ENCODE data around the gene ATP2C1.
A peak's percentile ranks its signal among the peaks of the same experiment; 100 is the strongest.

The ATP2C1 gene

DNA sequence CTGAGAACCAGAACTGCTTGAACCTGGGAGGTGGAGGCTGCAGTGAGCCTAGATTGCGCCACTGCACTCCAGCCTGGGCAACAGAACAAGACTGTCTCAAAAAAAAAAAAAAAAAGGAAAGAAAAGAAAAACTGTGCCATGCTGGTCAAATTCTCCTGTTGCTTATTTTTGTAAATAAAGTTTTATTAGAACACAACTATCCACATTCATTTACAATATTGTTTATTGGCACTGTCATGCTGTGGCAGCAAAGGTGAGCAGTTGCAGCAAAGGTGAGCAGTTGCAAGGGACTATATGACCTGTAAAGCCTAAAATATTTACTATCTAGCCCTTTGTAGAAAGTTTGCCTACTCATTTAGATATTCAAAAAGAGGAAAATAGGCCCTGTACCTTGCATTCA is 114.4 kb downstream of the ATP2C1 start:
- TF ChIP-seq, protein P1, sequence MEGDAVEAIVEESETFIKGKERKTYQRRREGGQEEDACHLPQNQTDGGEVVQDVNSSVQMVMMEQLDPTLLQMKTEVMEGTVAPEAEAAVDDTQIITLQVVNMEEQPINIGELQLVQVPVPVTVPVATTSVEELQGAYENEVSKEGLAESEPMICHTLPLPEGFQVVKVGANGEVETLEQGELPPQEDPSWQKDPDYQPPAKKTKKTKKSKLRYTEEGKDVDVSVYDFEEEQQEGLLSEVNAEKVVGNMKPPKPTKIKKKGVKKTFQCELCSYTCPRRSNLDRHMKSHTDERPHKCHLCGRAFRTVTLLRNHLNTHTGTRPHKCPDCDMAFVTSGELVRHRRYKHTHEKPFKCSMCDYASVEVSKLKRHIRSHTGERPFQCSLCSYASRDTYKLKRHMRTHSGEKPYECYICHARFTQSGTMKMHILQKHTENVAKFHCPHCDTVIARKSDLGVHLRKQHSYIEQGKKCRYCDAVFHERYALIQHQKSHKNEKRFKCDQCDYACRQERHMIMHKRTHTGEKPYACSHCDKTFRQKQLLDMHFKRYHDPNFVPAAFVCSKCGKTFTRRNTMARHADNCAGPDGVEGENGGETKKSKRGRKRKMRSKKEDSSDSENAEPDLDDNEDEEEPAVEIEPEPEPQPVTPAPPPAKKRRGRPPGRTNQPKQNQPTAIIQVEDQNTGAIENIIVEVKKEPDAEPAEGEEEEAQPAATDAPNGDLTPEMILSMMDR (IDR thresholded peaks at IDR 0.05; ENCODE audit: insufficient read depth, low read depth, low read length, missing control alignments) = no peak
- DNase-seq (ENCODE audit: low read depth) = no peak
- H3K4me3 ChIP-seq (ENCODE audit: low read depth, low read length) = no peak overlapping the region

DNA sequence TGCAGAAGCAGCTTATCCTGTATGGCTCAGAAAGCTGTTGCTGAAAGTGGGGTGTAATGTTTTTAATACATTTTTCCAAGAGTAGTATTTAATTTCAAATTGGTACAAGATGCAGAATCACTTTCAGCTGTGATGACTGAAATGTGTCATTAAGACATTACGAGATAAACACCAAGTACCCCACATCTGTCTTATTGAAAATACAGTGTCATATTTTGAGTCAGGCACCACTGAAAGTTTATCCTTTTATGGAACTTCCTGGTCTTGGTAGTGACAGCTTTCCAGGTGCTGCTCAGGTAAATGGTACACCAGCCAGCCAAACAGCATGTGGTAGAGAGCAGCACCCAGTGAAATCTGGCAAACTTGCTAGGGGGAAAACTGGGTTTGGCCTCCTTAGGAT is 115.8 kb downstream of the ATP2C1 start:
- no peak for DNase-seq (ENCODE audit: low read depth)
- TF ChIP-seq, protein P1 (IDR thresholded peaks at IDR 0.05; ENCODE audit: insufficient read depth, low read depth, low read length, missing control alignments) = no peak
- H3K4me3 ChIP-seq (ENCODE audit: low read depth, low read length) = no peak overlapping the region

DNA sequence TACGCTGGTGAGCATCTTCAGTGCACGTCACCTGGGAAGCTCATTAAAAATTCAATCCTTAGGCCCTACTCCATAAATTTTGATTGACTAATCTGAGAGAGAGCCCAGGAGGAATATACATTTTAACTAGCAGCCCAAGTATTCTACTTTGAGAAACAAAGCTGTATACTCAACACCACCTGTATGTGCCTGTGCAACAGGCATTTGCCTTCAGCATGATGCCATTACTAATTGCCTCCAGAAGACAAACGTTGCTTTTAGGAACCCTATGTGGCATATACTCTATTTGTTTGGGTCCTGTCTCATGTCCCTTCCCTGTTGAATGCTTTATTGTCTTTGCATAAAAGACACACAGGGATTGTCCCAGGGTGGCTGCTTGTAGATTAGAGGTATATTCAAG is 125.1 kb downstream of the ATP2C1 start:
- TF ChIP-seq, protein P1 (IDR thresholded peaks at IDR 0.05; ENCODE audit: insufficient read depth, low read depth, low read length, missing control alignments) = no peak

DNA sequence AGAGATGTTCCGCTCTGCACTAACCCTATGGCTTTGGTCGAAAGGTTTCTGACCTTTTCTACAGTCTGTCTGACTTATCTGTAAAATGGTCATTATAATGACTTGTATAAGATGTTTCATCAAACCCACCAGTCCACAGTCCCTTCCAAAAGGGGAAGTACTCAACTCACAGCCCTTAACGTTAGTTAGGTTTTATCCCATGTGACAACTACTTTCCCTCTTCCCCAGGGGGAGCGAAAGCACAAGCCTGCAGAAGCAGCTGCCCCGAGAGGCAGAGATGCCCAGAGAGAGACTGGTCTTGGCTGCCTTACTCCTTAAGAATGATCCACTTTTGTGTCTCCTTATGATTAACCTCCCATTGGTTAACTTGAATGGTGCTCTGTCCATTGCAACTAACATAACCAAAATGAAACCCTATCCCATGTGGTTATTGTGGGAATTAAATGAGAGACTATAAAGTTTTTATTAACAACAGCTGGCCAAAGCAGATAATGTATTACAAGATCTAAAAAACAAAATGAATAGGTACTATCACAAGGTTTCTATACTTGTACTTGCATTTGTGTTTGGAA is 126.3 kb downstream of the ATP2C1 start:
- no peak overlapping the region for H3K4me3 ChIP-seq (ENCODE audit: low read depth, low read length)
- TF ChIP-seq, protein P1 (IDR thresholded peaks at IDR 0.05; ENCODE audit: insufficient read depth, low read depth, low read length, missing control alignments) = no peak
- DNase-seq (ENCODE audit: low read depth) = no peak

More for the DNA sequence above, 125.1 kb downstream of the ATP2C1 start:
- no peak for DNase-seq (ENCODE audit: low read depth)
- H3K4me3 ChIP-seq (ENCODE audit: low read depth, low read length) = no peak overlapping the region

DNA sequence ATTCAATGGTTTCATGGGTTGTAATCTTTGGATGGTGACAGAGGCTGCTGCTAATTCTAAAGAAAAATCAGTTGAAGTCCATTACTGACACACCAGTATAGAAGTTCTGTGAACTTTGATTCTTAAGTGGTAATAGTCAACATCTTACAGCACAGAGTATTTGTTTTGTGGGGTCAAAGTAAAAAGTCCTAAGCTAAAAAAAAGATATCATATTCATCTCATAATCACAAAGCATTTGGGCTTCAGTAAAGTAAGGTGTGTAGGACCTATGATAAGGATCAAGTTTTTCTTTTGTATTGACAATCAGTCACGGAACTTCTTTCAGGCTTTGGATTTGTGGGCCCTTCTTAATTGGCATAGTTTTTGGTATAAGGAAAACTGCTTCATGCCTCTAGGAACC is 131.7 kb downstream of the ATP2C1 start:
- no peak for DNase-seq (ENCODE audit: low read depth)
- peak overlapping the region; percentile 80 for H3K4me3 ChIP-seq (ENCODE audit: low read depth, low read length)
- TF ChIP-seq, protein P1 (IDR thresholded peaks at IDR 0.05; ENCODE audit: insufficient read depth, low read depth, low read length, missing control alignments) = no peak

DNA sequence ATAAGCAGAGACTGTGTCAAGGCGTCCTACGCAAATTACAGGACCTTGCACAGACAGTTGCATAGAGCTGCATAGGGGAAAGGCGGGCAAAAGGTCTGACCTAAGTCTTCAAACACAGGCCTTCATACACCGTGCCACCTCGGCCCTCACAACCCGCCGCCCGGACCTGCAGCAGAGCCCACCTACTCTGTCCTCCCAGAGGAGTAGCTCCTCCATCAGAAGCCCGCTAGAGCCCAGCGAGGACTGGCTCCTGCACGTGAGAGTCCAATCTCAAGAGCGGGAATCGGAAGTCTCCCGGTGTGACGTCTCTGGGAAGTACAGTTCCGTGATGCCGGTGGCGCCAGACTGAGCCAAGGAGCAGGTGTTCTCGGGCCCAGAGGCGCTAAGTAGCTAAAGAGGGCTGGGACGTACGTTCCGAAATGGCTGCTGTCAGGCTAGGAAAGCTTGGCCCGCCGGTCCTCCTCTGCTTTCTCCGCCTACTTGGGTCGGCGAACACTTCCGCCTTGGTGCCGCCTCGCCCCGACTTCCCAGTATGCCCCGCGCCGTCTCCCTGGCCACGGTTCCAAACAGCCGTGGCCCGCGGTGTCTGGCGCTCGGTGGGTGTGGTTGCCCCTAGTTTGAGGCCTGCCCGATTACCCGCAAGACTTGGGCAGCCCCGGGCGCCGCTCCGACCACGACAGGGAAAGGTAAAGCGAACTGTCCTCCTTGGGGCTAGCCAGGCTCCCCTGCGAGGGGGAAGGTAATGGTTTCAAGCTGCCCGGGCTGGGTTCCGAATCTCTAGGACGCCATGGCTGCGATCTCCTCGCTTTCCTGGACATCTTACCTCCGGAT is 132.7 kb downstream of the ATP2C1 start, which contains the start of the genes ASTE1 and NEK11:
Gene ASTE1 (minus strand): TSS at position 505 of the 831 bp plus-strand sequence. CDS start 1,519 bp downstream, outside the sequence.
Gene NEK11 (plus strand): TSS at position 557 of the 831 bp plus-strand sequence. CDS start 2,832 bp downstream, outside the sequence.
- TF ChIP-seq, protein P1 (IDR thresholded peaks at IDR 0.05; ENCODE audit: insufficient read depth, low read depth, low read length, missing control alignments) = no peak
- peak within 1 kb of the TSS; percentile 80 for H3K4me3 ChIP-seq (ENCODE audit: low read depth, low read length)
- peak; percentile 91 for DNase-seq (ENCODE audit: low read depth)

Measured in GM12865 (cell line).